HG03175 (cell line): ENCODE results near the gene APBA2.
"Not testable (repeated sequence)": the region's sequence is repeated elsewhere in the genome, so short reads cannot be mapped to it uniquely, and the experiment has no call there.

ENCODE experiments used
- ATAC-seq: cut with Tn5 transposase; IDR thresholded peaks from one replicate; pipeline ENCODE4 v1.9.1; 2021; ENCODE audit warnings: mild to moderate bottlenecking, moderate library complexity; ENCODE audit not compliant: unreplicated experiment

Gene APBA2

GRCh38 chr15:28994831-28995596 is 109.2 kb downstream of the APBA2 start:
- ATAC-seq, result no peak

- no peak for ATAC-seq
These were observed 109.9 kb downstream of the APBA2 start for GRCh38 chr15:28995705-28996104.

GRCh38 chr15:28996289-28996688 is 110.5 kb downstream of the APBA2 start:
- no peak for ATAC-seq

GRCh38 chr15:28996953-28997352 is 111.2 kb downstream of the APBA2 start:
- ATAC-seq, result no peak

GRCh38 chr15:28997791-28998190 is 112.0 kb downstream of the APBA2 start:
- no peak for ATAC-seq

- no peak for ATAC-seq
These were observed 112.7 kb downstream of the APBA2 start for GRCh38 chr15:28998511-28998910.

- ATAC-seq, result no peak
These were observed 117.5 kb downstream of the APBA2 start for GRCh38 chr15:29003191-29003839.

GRCh38 chr15:29003840-29004233 is 118.1 kb downstream of the APBA2 start:
- no peak for ATAC-seq

- ATAC-seq, result no peak
These were observed 120.2 kb downstream of the APBA2 start for GRCh38 chr15:29005931-29006330.

- no peak for ATAC-seq
These were observed 123.1 kb downstream of the APBA2 start for GRCh38 chr15:29008846-29009245.

- no peak for ATAC-seq
These were observed 126.3 kb downstream of the APBA2 start for GRCh38 chr15:29012097-29012496.

- no peak for ATAC-seq
These were observed 128.7 kb downstream of the APBA2 start for GRCh38 chr15:29014493-29014892.

- ATAC-seq, result no peak
These were observed 130.7 kb downstream of the APBA2 start for GRCh38 chr15:29016518-29016917.

- no peak for ATAC-seq
These were observed 132.5 kb downstream of the APBA2 start for GRCh38 chr15:29018120-29018805.

GRCh38 chr15:29018995-29019976 is 133.5 kb downstream of the APBA2 start:
- no peak for ATAC-seq

GRCh38 chr15:29021857-29022256 is 136.1 kb downstream of the APBA2 start:
- ATAC-seq, result no peak

- no peak for ATAC-seq
These were observed 138.9 kb downstream of the APBA2 start for GRCh38 chr15:29024662-29025061.

- not testable (repeated sequence) for ATAC-seq
These were observed 139.6 kb downstream of the APBA2 start for GRCh38 chr15:29025411-29025810.

GRCh38 chr15:29028158-29028557 is 142.4 kb downstream of the APBA2 start:
- not testable (repeated sequence) for ATAC-seq

- no peak for ATAC-seq
These were observed 143.9 kb downstream of the APBA2 start for GRCh38 chr15:29029651-29030195.
